ENCODE data around the gene SP4.

- no peak for TF ChIP-seq EZH2 (IDR thresholded peaks at IDR 0.05; ENCODE audit: borderline replicate concordance, low read depth, low read length, severe bottlenecking)
- TF ChIP-seq POLR2AphosphoS5 (IDR thresholded peaks at IDR 0.05; ENCODE audit: insufficient read depth, low read depth, low read length) = no peak
- TF ChIP-seq CTCF (IDR thresholded peaks at IDR 0.05; ENCODE audit: extremely low read depth in 1 of 2, insufficient read depth in 1 of 2, low read depth in 1 of 2, low read length in 2 of 2) = no peak
- no peak for TF ChIP-seq MAX (IDR thresholded peaks at IDR 0.05; ENCODE audit: insufficient read depth, insufficient read length)
- TF ChIP-seq POLR2A (IDR thresholded peaks at IDR 0.05; ENCODE audit: low read depth, low read length) = no peak
- no peak for TF ChIP-seq JUN (IDR thresholded peaks at IDR 0.05; ENCODE audit: borderline replicate concordance, insufficient read depth, insufficient read length, low read depth)
- TF ChIP-seq MYC (IDR thresholded peaks at IDR 0.05; ENCODE audit: low read depth, low read length) = no peak
- no peak for TF ChIP-seq FOS (IDR thresholded peaks at IDR 0.05; ENCODE audit: borderline replicate concordance, insufficient read depth, low read length)
Observed at GRCh38 chr7:21544715-21545114, 116.8 kb downstream of the SP4 start.
